GM13977 (cell line): ENCODE data around the gene SBF1.

Experiments used
- DNase-seq: peaks from one replicate; pipeline ENCODE4 v3.0.0; 2012; ENCODE audit warnings: low spot score
- in situ Hi-C: fragments of 300-500 bp; cut with MboI; formaldehyde crosslinking; loops from one replicate; pipeline ENCODE4 v1.12.0; 2022; ENCODE audit warnings: low sequenced_read_pairs, low pct_unique_long_range_greater_than_20kb, mixed read lengths, inconsistent platforms; ENCODE audit not compliant: unreplicated experiment
- TF ChIP-seq, protein P1 (sequence below): IDR thresholded peaks from 2 replicates; pipeline ENCODE4 v1.5.1; 2012; ENCODE audit warnings: mild to moderate bottlenecking, control low read depth; ENCODE audit not compliant: insufficient read depth; ENCODE audit errors: extremely low read depth, missing control alignments

The SBF1 gene

DNA sequence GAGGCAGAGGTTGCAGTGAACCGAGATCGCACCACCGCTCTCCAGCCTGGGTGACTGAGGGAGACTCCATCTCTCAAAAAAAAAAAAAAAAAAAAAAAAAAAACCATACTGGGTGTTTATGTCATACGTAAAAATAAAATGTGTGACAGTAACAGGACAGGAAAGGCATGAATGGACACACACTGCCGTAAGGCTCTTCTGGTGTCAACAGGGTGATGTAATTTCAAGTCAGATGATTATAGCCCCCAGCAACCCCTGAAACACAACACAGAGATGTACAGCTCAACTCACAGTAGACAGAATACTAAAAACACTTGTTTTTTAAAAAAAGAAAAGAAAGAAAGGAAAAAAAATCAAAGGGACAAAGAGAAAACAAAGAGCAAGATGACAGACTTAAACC, 22.2 kb downstream of the SBF1 start:
- DNase-seq = no peak
- TF ChIP-seq, protein P1, sequence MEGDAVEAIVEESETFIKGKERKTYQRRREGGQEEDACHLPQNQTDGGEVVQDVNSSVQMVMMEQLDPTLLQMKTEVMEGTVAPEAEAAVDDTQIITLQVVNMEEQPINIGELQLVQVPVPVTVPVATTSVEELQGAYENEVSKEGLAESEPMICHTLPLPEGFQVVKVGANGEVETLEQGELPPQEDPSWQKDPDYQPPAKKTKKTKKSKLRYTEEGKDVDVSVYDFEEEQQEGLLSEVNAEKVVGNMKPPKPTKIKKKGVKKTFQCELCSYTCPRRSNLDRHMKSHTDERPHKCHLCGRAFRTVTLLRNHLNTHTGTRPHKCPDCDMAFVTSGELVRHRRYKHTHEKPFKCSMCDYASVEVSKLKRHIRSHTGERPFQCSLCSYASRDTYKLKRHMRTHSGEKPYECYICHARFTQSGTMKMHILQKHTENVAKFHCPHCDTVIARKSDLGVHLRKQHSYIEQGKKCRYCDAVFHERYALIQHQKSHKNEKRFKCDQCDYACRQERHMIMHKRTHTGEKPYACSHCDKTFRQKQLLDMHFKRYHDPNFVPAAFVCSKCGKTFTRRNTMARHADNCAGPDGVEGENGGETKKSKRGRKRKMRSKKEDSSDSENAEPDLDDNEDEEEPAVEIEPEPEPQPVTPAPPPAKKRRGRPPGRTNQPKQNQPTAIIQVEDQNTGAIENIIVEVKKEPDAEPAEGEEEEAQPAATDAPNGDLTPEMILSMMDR = no peak
- in situ Hi-C loops = no loop called here

DNA sequence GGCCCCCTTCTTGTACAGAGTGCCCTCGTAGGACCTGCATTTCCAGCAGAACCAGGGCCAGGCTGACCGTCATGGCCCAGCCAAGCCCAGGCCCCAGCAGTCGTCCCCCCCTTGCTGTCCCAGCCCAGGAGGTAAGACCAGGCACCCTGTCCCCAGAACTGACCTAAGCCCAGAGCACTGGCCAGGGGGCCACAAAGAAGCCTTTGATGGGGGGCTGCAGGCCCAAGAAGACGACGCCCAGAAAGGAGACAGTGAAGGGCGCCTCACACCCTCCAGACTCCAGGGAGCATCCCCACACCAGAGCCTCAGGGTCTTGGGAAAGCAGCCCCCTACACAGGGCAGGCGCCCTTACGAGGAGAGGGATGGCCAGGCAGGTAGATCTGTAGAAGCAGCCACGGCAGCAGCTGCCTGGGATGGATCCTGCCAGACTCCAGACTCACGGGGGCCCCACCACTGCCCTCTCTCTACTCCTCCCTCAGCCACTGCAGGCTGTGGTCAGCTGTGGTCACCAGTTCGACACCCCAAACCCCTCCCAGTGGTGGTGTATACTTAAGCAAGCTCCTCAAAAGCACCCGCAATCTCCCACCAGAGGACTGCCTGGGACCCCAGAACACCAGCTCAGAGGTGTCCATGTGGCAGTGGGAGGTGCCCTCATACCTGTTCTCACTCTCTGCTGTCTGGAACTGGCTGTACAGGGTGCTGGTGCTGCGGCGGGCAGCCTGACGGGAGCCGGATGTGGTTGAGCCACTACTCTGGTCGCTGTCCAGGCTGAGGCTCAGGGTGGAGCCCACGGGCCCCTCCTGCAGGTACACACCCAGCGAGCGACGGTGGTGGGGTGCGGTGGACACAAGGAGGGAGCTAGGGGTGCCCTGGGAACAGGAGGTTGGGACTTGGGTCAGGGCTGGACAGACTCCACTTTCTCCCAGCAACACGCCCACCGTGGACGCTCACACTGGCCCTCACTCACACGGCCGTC, 27.0 kb downstream of the SBF1 start:
- TF ChIP-seq, protein P1 = no peak
- in situ Hi-C loops = no loop called here
- no peak for DNase-seq

DNA sequence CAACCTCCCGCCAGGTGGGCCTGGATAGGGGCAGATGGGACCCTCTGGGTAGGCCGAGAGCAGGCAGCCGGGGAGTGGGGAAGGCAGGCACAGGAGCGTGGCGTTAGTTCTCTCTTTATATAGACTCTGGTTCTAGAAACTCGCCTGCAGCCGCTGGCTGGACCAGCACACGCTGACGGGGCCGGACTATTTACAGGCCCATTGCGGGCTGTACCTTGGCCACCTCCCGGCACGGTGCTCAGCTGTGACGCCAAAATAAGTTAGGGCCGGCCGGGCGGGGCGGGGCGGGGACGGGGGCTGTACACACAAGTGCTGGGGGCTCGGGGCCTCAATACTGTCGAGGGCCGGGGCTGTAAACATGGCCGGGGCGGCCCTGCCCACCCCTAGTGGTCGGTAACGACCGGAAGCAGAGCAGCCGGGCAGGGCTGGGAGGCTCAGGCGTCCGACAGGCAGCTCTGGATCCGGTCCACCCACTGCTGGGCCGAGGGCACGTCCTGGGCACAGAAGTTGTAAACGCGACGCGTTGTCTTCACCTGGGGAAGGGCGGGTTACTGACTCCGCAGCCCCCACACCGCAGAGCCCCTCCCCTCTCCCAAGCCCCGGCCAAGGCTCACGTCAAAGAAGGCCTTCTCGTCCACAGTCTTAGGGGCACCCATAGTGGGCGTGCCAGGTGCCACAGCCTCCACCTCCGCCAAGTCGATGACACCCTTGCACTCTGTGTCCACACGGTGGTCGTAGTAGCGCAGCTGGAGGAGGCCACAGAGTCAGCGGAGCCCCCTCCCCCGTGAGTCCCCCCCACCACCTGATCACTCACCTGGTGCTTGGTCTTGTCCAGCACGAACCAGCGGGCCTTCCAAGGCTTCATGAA, 27.9 kb downstream of the SBF1 start:
- in situ Hi-C loops = no loop called here
- TF ChIP-seq, protein P1 = no peak
- DNase-seq = no peak

DNA sequence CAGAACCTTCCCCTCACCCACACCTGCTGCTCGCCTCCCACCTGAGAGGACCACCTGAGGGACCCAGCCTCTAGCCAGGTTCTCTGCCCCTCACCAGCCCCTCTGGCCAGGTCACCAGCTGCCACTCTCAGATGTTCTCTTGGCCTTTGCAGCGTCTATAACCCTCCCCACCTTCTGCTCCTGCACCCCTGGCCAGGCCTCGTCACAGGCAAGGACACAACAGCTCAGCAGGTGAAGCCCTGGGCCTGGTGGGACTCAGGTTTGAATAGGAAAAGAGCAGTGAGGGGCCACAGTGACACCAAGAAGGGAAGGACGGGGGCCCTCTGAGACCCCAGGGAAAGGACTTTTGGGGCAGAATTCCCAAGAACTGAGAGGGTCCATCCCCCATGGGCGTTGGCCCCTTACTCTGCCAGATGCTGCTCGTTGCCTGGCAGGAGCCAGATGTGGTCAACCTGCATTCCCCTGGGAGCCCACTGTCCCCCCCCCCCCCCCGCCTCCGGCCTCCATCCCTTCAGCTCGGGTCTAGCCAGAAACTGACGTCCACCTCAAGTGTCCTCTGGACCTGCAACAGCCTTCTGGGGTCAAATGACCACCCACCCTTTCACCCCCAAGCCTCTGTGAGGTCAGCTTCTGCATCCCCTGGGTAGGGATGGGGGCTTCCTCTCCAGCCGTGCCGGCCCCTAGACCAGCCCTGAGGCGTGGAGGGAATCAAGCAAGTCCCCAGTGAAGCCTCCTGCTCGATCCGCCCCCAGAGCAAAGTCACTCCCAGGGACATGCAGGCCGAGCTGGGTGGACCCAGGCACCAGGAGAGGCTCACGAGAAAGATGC, 28.7 kb downstream of the SBF1 start:
- DNase-seq = no peak

DNA sequence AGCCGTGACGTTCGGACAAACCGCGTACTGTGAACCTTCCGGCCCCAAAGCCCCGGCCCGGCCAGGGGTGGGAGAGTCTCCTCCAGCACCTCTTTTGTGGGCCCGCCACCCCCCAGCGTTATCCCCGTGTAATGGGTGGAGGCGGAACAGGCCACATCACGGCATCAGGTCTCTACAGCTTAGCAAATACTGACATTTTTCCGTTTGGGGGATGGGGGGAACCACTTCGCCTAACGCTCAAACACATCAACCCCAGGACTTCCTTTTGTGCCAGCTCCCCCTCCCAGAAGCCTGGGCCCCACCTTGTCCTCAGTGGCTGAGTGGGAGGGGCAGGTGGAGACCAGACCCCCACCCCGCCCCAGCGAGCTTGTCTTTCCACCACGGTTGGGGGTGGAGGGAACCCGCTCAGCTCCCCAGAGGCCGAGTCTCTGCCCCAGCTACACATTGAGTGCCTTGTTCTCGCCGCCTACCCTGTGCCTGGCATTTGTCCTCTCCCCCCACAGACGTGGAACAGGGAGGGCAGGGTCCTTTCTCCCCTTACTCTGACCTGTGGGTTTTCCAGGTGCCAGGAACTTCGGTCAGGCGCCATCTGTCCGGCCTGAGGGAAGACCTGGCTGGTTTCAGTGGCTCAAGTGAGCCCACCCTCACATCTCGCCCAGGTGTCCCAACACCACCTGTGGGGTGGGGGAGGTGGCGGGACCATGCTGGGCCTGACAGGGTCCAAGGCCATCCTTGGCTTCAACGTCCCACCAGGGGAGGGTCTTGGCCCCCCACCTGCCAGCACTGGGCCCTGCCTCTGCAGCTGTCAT, 29.6 kb downstream of the SBF1 start:
- TF ChIP-seq, protein P1 = no peak
- no peak for DNase-seq
- in situ Hi-C loops = no loop called here

More for the DNA sequence above, 28.7 kb downstream of the SBF1 start:
- TF ChIP-seq, protein P1 = no peak
- in situ Hi-C loops = no loop called here
